HepG2 (cell line): ENCODE results near the gene MRPS10.

Experiments
- BHLHE40 ChIP-seq: IDR thresholded peaks from 2 replicates; pipeline ENCODE4 v1.6.1; 2011; ENCODE audit warnings: low read length, improper control_type of control experiment
- ELF1 ChIP-seq: sonication (generic); formaldehyde crosslinking; IDR thresholded peaks from 2 replicates; pipeline ENCODE4 v1.4.0; 2020; ENCODE audit warnings: missing genetic modification reagents
- EP300 ChIP-seq, 3 experiments: sonication (generic) in 1 of 3; formaldehyde crosslinking in 1 of 3; IDR thresholded peaks; 2 replicates each; pipeline versions ENCODE4 v1.5.1 to v1.6.1; 2011 to 2020; ENCODE audit warnings: low read depth in 2 of 3, low read length in 2 of 3, borderline replicate concordance in 1 of 3, improper control_type of control experiment in 1 of 3, mild to moderate bottlenecking in 1 of 3, missing genetic modification reagents in 1 of 3, moderate library complexity in 1 of 3
- FOXO1 ChIP-seq: sonication (generic); formaldehyde crosslinking; IDR thresholded peaks from 2 replicates; pipeline ENCODE4 v1.4.0; 2020; ENCODE audit warnings: missing genetic modification reagents

GRCh38 chr6:42236682-42237473, 19.2 kb upstream of the MRPS10 start:
- TF ChIP-seq EP300 (IDR thresholded peaks at IDR 0.05; ENCODE audit: low read depth in 2 of 2, low read length in 2 of 2) (no peak), EP300 (CRISPR knock-in tag; IDR thresholded peaks at IDR 0.05; ENCODE audit: borderline replicate concordance) (no peak), ELF1 (CRISPR knock-in tag) (no peak), BHLHE40 (no peak), FOXO1 (CRISPR knock-in tag) (no peak)
